ENCODE measurements around the gene TIMP2.
"Not testable (repeated sequence)": the region's sequence is repeated elsewhere in the genome, so short reads cannot be mapped to it uniquely, and the experiment has no call there.

DNA sequence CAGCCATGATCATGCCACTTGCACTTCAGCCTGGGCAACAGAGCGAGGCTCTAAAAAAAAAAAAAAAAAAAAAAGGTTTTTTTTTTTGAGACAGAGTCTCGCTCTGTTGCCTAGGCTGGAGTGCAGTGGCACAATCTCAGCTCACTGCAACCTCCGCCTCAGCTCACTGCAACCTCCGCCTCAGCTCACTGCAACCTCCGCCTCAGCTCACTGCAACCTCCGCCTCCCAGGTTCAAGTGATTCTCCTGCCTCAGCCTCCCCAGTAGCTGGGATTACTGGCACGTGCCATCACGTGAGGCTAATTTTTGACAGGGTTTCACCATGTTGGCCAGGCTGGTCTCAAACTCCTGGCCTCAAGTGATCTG lies 37.8 kb upstream of the TIMP2 start:
- not testable (repeated sequence) for TF ChIP-seq POLR2A, CTCF, POLR2AphosphoS5 (IDR thresholded peaks at IDR 0.05)

Data from breast epithelium (tissue), 3 donors.